NAMALWA (cell line): ENCODE results near the gene POGK.

ENCODE experiments used
- DNase-seq: peaks from one replicate; pipeline ENCODE4 v3.0.0-alpha.2; 2015; ENCODE audit warnings: low spot score

Gene POGK

DNA sequence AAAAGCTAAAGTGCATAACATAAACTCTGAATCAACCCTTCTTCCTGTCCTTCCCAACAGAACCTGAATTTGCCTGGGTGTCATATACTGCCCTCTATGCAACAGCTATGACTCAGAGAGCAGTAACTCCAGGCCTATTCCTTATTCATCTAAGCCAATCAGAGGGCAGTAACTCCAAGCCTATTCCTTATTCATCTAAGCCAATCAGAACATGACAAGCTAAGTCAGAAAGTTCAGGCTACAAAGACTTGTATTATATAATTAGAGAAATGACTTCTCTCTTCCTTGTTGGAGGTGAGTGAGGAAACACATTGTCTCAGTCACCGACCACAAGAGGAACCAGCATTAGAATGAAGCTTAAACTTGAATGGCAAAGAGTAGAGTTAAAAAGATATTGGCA, 63.0 kb downstream of the POGK start:
- no peak for DNase-seq

DNA sequence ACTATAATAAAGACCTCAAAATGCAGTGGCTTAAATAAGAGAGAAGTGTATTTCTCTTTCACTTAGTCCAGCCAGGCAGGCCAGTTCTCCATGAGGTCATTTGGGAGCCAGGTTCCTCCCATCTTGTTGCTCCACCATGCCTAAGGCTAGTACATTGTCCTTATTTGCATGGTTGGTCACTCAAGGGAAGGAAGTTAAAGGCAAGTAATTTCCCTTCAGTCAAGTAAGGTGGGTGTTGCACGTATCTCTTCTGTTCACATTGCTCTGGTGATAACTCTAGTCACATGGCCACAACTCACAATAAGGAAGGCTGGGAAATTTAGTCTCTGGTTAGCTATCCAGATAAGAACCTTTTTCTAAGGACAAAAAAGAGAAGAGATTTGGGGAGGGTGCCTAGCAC, 64.0 kb downstream of the POGK start:
- no peak for DNase-seq

GRCh38 chr1:166905136-166905535, 65.9 kb downstream of the POGK start:
- DNase-seq = no peak

DNA sequence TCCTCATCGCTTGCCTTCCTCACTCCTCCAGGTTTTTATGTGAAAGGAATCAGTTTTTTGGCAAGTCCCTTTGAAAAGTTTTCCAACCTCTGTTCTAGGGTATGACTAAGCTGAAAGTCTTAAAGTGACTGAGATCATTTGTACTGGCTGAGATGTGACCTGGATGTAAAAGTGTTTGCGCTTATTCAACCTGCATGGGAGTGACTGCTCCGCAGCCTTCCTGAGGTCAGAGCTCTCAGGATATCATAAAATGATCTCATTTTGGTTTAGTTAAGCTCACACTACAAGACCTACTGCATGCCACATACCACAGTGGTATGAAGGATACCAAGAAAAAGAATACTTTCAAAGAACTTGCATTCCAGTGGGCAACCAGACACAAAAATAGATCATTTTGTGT, 66.6 kb downstream of the POGK start:
- no peak for DNase-seq
